ENCODE data around the gene PTPRM.

Gene PTPRM

DNA sequence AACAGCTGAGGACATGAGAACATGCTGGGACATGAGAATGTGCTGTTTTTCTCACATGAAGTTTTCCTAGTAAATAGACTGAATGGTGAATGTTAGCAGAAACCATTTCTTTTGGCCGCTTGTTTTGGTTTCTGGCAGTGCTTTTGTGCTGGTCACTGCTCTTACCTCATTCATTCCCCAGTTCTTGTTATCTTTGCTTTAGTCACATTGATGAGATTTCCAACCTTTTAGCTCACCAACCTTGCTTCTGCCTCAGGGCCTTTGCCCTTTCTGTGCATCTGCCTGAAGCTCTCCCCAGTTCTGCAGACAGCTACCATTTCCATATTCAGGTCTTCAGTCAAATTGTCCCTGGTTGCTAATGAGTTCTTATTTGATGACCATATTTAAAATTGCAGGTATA is 91.6 kb downstream of the PTPRM start:
- Histone ChIP-seq H3K27me3 (ENCODE audit: control insufficient read depth in 2 of 2, insufficient read depth in 2 of 2, low read length in 2 of 2) (no peaks in the 10 kb centered on the region), H3K9ac (ENCODE audit: low read depth in 1 of 2, low read length in 2 of 2) (no peak overlapping the region), H3K4me1 (ENCODE audit: control insufficient read depth in 2 of 2, insufficient read depth in 2 of 2, low read length in 2 of 2) (no peaks in the 10 kb centered on the region), H3K4me3 (ENCODE audit: low read length in 2 of 2) (no peak overlapping the region), H3K9me3 (ENCODE audit: control insufficient read depth in 2 of 2, low read length in 2 of 2) (no peaks in the 10 kb centered on the region), H3K27ac (ENCODE audit: low read depth in 2 of 2, low read length in 2 of 2) (no peak overlapping the region), H3K36me3 (ENCODE audit: control insufficient read depth in 2 of 2, insufficient read depth in 2 of 2, low read length in 2 of 2) (no peaks in the 10 kb centered on the region)

DNA sequence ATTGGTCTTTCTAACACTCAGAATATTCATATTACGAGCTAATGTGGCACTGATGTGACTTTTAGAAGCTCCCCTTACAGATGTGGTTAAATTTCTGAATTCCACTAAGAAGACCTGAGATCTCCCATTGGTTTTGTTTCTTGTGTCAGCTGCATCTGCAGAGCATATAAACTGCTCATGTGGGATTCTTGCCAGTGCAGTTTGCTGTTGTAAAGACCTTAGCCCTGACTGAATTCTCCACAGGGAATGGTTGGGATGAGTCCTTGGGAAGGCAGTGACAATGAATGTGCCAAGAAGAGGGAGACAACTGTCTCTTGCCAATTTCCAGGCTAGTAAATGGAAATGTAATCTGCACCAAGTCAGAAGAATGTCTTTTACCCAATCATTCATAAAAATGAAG is 94.1 kb downstream of the PTPRM start:
- H3K27ac ChIP-seq (ENCODE audit: low read depth in 2 of 2, low read length in 2 of 2): no peak overlapping the region
- H3K9me3 ChIP-seq (ENCODE audit: control insufficient read depth in 2 of 2, low read length in 2 of 2): no peaks in the 10 kb centered on the region
- H3K36me3 ChIP-seq (ENCODE audit: control insufficient read depth in 2 of 2, insufficient read depth in 2 of 2, low read length in 2 of 2): no peaks in the 10 kb centered on the region
- no peaks in the 10 kb centered on the region for H3K4me1 ChIP-seq (ENCODE audit: control insufficient read depth in 2 of 2, insufficient read depth in 2 of 2, low read length in 2 of 2)
- no peak overlapping the region for H3K4me3 ChIP-seq (ENCODE audit: low read length in 2 of 2)
- H3K27me3 ChIP-seq (ENCODE audit: control insufficient read depth in 2 of 2, insufficient read depth in 2 of 2, low read length in 2 of 2): no peaks in the 10 kb centered on the region
- no peak overlapping the region for H3K9ac ChIP-seq (ENCODE audit: low read depth in 1 of 2, low read length in 2 of 2)

- Histone ChIP-seq H3K27me3 (ENCODE audit: control insufficient read depth in 2 of 2, insufficient read depth in 2 of 2, low read length in 2 of 2) (no peaks in the 10 kb centered on the region), H3K4me3 (ENCODE audit: low read length in 2 of 2) (no peak overlapping the region), H3K27ac (ENCODE audit: low read depth in 2 of 2, low read length in 2 of 2) (no peak overlapping the region), H3K9ac (ENCODE audit: low read depth in 1 of 2, low read length in 2 of 2) (no peak overlapping the region), H3K9me3 (ENCODE audit: control insufficient read depth in 2 of 2, low read length in 2 of 2) (no peaks in the 10 kb centered on the region), H3K36me3 (ENCODE audit: control insufficient read depth in 2 of 2, insufficient read depth in 2 of 2, low read length in 2 of 2) (no peaks in the 10 kb centered on the region), H3K4me1 (ENCODE audit: control insufficient read depth in 2 of 2, insufficient read depth in 2 of 2, low read length in 2 of 2) (no peaks in the 10 kb centered on the region)
Observed at GRCh38 chr18:7662866-7663265, 95.8 kb downstream of the PTPRM start.

DNA sequence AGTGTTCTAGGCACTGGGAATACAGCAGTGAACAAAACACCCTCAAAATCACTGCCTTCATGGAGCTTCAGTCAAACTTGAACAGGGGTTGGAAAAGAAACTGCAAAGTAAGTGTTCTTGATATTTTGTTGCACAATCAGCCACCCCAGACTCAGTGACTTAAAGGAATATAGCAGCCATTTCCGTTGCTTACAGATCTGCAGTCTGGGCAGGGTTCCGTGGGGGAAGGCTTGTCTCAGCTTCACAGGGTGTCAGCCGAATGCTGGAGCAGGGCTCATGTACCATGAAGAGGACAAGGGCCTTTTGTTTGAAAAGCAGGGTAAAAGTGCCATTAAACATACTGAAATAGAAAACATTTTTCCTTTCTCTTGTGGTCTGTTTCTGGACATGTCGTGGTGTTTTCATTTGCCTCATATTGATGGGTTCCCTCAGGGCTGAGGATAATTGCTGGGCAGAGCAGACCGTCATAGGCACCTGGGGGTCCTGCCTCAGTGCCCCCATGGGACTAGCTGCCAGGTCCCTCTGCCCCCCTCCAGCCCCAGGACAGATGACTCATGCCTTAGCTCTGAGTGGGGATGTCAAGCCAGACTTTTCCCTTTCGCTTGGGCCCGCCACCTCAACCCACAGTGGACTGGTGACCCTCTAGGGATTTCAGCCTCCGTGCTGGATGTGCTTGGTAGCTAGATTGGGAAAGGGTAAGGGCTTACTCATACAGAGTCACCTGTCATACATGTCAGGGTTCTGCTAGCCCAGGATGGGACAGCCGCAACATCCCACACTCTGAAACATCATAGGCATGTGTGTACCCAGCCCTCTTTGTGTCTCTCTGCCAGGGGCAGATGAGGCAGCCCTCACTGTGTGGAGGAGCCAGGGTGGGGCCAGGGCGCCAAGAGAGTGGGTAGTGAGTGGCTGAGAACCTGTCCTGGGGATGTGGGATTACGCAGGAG is 96.5 kb downstream of the PTPRM start:
- Histone ChIP-seq H3K9ac (ENCODE audit: low read depth in 1 of 2, low read length in 2 of 2) (no peak overlapping the region), H3K27ac (ENCODE audit: low read depth in 2 of 2, low read length in 2 of 2) (no peak overlapping the region), H3K9me3 (ENCODE audit: control insufficient read depth in 2 of 2, low read length in 2 of 2) (no peaks in the 10 kb centered on the region), H3K4me1 (ENCODE audit: control insufficient read depth in 2 of 2, insufficient read depth in 2 of 2, low read length in 2 of 2) (no peaks in the 10 kb centered on the region), H3K27me3 (ENCODE audit: control insufficient read depth in 2 of 2, insufficient read depth in 2 of 2, low read length in 2 of 2) (no peaks in the 10 kb centered on the region), H3K36me3 (ENCODE audit: control insufficient read depth in 2 of 2, insufficient read depth in 2 of 2, low read length in 2 of 2) (no peaks in the 10 kb centered on the region), H3K4me3 (ENCODE audit: low read length in 2 of 2) (no peak overlapping the region)

DNA sequence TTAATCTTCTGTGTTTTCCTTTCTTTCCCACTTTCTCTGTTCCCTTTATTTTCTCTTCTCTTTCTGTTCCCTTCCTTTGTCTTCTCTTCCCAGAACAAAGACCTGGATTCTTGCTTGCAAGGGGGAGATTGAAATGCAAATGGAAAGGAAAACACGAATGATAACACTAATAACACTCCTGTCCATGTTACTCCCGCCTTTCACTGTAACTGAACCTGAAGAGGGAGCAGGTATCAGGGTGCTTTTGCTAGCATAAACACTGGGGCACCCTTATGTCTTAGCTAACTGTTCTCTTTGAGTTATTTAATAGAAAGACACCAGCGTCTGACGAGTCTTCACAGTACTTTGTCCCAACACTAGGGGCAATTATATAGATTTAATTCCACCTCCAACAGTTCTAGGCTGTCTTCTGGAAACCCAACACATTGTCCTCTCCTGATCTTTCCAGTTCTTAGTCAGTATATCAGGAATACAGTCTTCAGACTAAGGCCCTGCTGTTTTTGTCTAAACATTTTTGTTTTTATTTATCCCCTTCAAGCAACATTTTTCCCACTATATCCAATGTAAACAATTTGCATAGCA is 99.2 kb downstream of the PTPRM start:
- no peaks in the 10 kb centered on the region for H3K27me3 ChIP-seq (ENCODE audit: control insufficient read depth in 2 of 2, insufficient read depth in 2 of 2, low read length in 2 of 2)
- no peaks in the 10 kb centered on the region for H3K36me3 ChIP-seq (ENCODE audit: control insufficient read depth in 2 of 2, insufficient read depth in 2 of 2, low read length in 2 of 2)
- H3K4me1 ChIP-seq (ENCODE audit: control insufficient read depth in 2 of 2, insufficient read depth in 2 of 2, low read length in 2 of 2): no peaks in the 10 kb centered on the region
- H3K4me3 ChIP-seq (ENCODE audit: low read length in 2 of 2): no peak overlapping the region
- no peaks in the 10 kb centered on the region for H3K9me3 ChIP-seq (ENCODE audit: control insufficient read depth in 2 of 2, low read length in 2 of 2)
- H3K9ac ChIP-seq (ENCODE audit: low read depth in 1 of 2, low read length in 2 of 2): no peak overlapping the region
- no peak overlapping the region for H3K27ac ChIP-seq (ENCODE audit: low read depth in 2 of 2, low read length in 2 of 2)

- H3K9me3 ChIP-seq (ENCODE audit: control insufficient read depth in 2 of 2, low read length in 2 of 2): no peaks in the 10 kb centered on the region
- H3K9ac ChIP-seq (ENCODE audit: low read depth in 1 of 2, low read length in 2 of 2): no peak overlapping the region
- no peaks in the 10 kb centered on the region for H3K36me3 ChIP-seq (ENCODE audit: control insufficient read depth in 2 of 2, insufficient read depth in 2 of 2, low read length in 2 of 2)
- no peaks in the 10 kb centered on the region for H3K27me3 ChIP-seq (ENCODE audit: control insufficient read depth in 2 of 2, insufficient read depth in 2 of 2, low read length in 2 of 2)
- no peak overlapping the region for H3K4me3 ChIP-seq (ENCODE audit: low read length in 2 of 2)
- no peaks in the 10 kb centered on the region for H3K4me1 ChIP-seq (ENCODE audit: control insufficient read depth in 2 of 2, insufficient read depth in 2 of 2, low read length in 2 of 2)
- H3K27ac ChIP-seq (ENCODE audit: low read depth in 2 of 2, low read length in 2 of 2): no peak overlapping the region
Observed at GRCh38 chr18:7668392-7668791, 101.3 kb downstream of the PTPRM start.

- no peak overlapping the region for H3K27ac ChIP-seq (ENCODE audit: low read depth in 2 of 2, low read length in 2 of 2)
- H3K9ac ChIP-seq (ENCODE audit: low read depth in 1 of 2, low read length in 2 of 2): no peak overlapping the region
- no peak overlapping the region for H3K4me3 ChIP-seq (ENCODE audit: low read length in 2 of 2)
- H3K4me1 ChIP-seq (ENCODE audit: control insufficient read depth in 2 of 2, insufficient read depth in 2 of 2, low read length in 2 of 2): no peaks in the 10 kb centered on the region
- no peaks in the 10 kb centered on the region for H3K9me3 ChIP-seq (ENCODE audit: control insufficient read depth in 2 of 2, low read length in 2 of 2)
- H3K27me3 ChIP-seq (ENCODE audit: control insufficient read depth in 2 of 2, insufficient read depth in 2 of 2, low read length in 2 of 2): no peaks in the 10 kb centered on the region
- no peaks in the 10 kb centered on the region for H3K36me3 ChIP-seq (ENCODE audit: control insufficient read depth in 2 of 2, insufficient read depth in 2 of 2, low read length in 2 of 2)
Observed at GRCh38 chr18:7669361-7669760, 102.2 kb downstream of the PTPRM start.

GRCh38 chr18:7671105-7671504 is 104.0 kb downstream of the PTPRM start:
- Histone ChIP-seq H3K9me3 (ENCODE audit: control insufficient read depth in 2 of 2, low read length in 2 of 2) (no peaks in the 10 kb centered on the region), H3K4me3 (ENCODE audit: low read length in 2 of 2) (no peak overlapping the region), H3K27me3 (ENCODE audit: control insufficient read depth in 2 of 2, insufficient read depth in 2 of 2, low read length in 2 of 2) (no peaks in the 10 kb centered on the region), H3K36me3 (ENCODE audit: control insufficient read depth in 2 of 2, insufficient read depth in 2 of 2, low read length in 2 of 2) (no peaks in the 10 kb centered on the region), H3K9ac (ENCODE audit: low read depth in 1 of 2, low read length in 2 of 2) (no peak overlapping the region), H3K4me1 (ENCODE audit: control insufficient read depth in 2 of 2, insufficient read depth in 2 of 2, low read length in 2 of 2) (no peaks in the 10 kb centered on the region), H3K27ac (ENCODE audit: low read depth in 2 of 2, low read length in 2 of 2) (no peak overlapping the region)

- Histone ChIP-seq H3K36me3 (ENCODE audit: control insufficient read depth in 2 of 2, insufficient read depth in 2 of 2, low read length in 2 of 2) (no peaks in the 10 kb centered on the region), H3K27ac (ENCODE audit: low read depth in 2 of 2, low read length in 2 of 2) (no peak overlapping the region), H3K9ac (ENCODE audit: low read depth in 1 of 2, low read length in 2 of 2) (no peak overlapping the region), H3K9me3 (ENCODE audit: control insufficient read depth in 2 of 2, low read length in 2 of 2) (no peaks in the 10 kb centered on the region), H3K27me3 (ENCODE audit: control insufficient read depth in 2 of 2, insufficient read depth in 2 of 2, low read length in 2 of 2) (no peaks in the 10 kb centered on the region), H3K4me1 (ENCODE audit: control insufficient read depth in 2 of 2, insufficient read depth in 2 of 2, low read length in 2 of 2) (no peaks in the 10 kb centered on the region), H3K4me3 (ENCODE audit: low read length in 2 of 2) (no peak overlapping the region)
Observed at GRCh38 chr18:7676253-7676873, 109.2 kb downstream of the PTPRM start.

- Histone ChIP-seq H3K27ac (ENCODE audit: low read depth in 2 of 2, low read length in 2 of 2) (no peak overlapping the region), H3K27me3 (ENCODE audit: control insufficient read depth in 2 of 2, insufficient read depth in 2 of 2, low read length in 2 of 2) (no peaks in the 10 kb centered on the region), H3K4me3 (ENCODE audit: low read length in 2 of 2) (no peak overlapping the region), H3K36me3 (ENCODE audit: control insufficient read depth in 2 of 2, insufficient read depth in 2 of 2, low read length in 2 of 2) (no peaks in the 10 kb centered on the region), H3K9ac (ENCODE audit: low read depth in 1 of 2, low read length in 2 of 2) (no peak overlapping the region), H3K9me3 (ENCODE audit: control insufficient read depth in 2 of 2, low read length in 2 of 2) (no peaks in the 10 kb centered on the region), H3K4me1 (ENCODE audit: control insufficient read depth in 2 of 2, insufficient read depth in 2 of 2, low read length in 2 of 2) (no peaks in the 10 kb centered on the region)
Observed at GRCh38 chr18:7677001-7677400, 109.9 kb downstream of the PTPRM start.
